ENCODE data around the gene TBC1D1.

TBC1D1 gene

GRCh38 chr4:37938208-37938607 lies 47.3 kb downstream of the TBC1D1 start:
- Histone ChIP-seq H3K4me3 (ENCODE audit: low read depth in 1 of 2, low read length in 1 of 2) (no peak overlapping the region), H3K36me3 (peaks cover 31% of the 10 kb centered on the region), H3K27ac (no peak overlapping the region), H3K4me1 (ENCODE audit: control insufficient read depth in 1 of 2, insufficient read depth in 1 of 2, low read depth in 1 of 2, low read length in 1 of 2) (no peaks in the 10 kb centered on the region), H3K27me3 (no peaks in the 10 kb centered on the region), H3K9me3 (no peaks in the 10 kb centered on the region)
- TF ChIP-seq CTCF (IDR thresholded peaks at IDR 0.05): no peak

DNA sequence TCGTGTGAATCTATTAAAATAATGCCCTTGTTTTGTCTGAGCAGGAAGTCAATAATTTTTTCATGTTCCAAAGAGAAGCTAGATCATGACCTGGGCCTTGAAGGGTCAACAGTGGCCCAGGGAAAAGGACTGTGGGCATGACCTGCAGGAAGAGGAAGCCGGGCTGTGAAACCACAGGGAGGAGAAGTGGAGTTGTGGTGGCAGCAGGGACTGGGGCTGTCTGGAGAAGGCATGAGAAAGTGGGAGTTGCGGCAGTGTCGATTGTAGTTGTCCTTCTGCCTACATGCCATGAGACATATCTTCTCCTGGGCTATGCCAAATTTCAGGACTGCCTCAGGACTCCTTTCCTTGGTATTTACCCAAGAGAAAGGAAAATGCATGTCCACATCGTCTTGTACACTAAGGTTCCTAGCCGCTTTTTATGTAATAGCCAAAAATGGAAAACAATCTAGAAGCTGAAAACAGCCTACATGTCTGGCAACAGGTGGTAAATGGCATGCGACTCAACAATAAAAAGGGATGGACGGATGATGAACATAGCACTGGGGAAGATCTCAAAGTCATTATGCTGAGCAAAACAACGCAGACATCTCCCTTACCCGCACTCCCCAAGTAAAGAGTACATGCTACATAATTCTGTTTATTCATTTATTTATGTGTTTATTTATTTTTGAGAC lies 55.8 kb downstream of the TBC1D1 start:
- H3K4me3 ChIP-seq (ENCODE audit: low read depth in 1 of 2, low read length in 1 of 2): no peak overlapping the region
- no peak for TF ChIP-seq CTCF (IDR thresholded peaks at IDR 0.05)
- H3K36me3 ChIP-seq: peaks cover 11% of the 10 kb centered on the region
- peak overlapping the region; percentile 49 for H3K27ac ChIP-seq
- peaks cover 15 to 39% of the 10 kb centered on the region in 2 experiments for H3K4me1 ChIP-seq (ENCODE audit: control insufficient read depth in 1 of 2, insufficient read depth in 1 of 2, low read depth in 1 of 2, low read length in 1 of 2)
- H3K27me3 ChIP-seq: no peaks in the 10 kb centered on the region
- H3K9me3 ChIP-seq: no peaks in the 10 kb centered on the region

- no peak overlapping the region for H3K4me3 ChIP-seq (ENCODE audit: low read depth in 1 of 2, low read length in 1 of 2)
- H3K27ac ChIP-seq: no peak overlapping the region
- H3K27me3 ChIP-seq: no peaks in the 10 kb centered on the region
- TF ChIP-seq CTCF (IDR thresholded peaks at IDR 0.05): no peak
- no peaks in the 10 kb centered on the region for H3K9me3 ChIP-seq
- H3K4me1 ChIP-seq (ENCODE audit: control insufficient read depth in 1 of 2, insufficient read depth in 1 of 2, low read depth in 1 of 2, low read length in 1 of 2): peaks cover 19 to 46% of the 10 kb centered on the region in 2 experiments
- peaks cover 27% of the 10 kb centered on the region for H3K36me3 ChIP-seq
Measured at GRCh38 chr4:37948542-37948941, 57.7 kb downstream of the TBC1D1 start.

DNA sequence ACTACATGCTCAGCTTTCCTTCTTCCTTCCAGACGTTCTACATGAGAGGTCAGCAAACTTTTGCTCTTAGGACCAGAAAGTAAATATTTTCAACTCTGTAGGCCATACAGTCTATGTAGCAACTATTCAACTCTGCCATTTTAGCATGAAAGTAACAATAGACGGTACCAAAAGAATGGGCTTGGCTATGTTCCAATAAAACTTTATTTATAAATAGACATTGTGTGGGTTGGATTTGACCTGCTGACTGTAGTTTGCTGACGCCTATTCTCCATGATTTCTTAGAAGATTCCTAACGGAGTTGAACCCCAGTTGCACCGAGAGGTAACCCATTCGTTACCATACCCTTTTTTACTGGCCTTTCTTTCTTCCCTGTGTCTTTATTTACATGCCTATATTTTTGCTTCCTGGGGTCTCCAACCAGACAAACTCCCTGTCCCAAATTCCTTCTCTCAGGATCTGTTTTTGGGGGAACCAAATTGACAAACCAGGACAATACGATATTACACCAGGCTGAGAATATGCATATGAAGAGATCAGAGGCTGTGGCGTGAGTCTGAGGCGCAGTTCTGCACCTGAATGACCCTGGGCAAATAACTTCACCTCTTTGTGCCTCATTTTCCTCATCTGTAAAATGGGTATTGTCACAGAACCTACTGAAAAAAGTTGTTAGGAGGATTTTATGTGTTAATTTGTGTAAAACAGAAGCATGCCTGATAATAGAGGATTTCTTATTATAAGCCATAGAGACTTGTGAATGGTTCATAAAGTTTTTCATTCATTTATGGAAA lies 58.9 kb downstream of the TBC1D1 start:
- Histone ChIP-seq H3K36me3 (peaks cover 27% of the 10 kb centered on the region), H3K4me1 (ENCODE audit: control insufficient read depth in 1 of 2, insufficient read depth in 1 of 2, low read depth in 1 of 2, low read length in 1 of 2) (peaks cover 19 to 46% of the 10 kb centered on the region in 2 experiments), H3K27me3 (no peaks in the 10 kb centered on the region), H3K4me3 (ENCODE audit: low read depth in 1 of 2, low read length in 1 of 2) (no peak overlapping the region), H3K9me3 (no peaks in the 10 kb centered on the region), H3K27ac (no peak overlapping the region)
- no peak for TF ChIP-seq CTCF (IDR thresholded peaks at IDR 0.05)

DNA sequence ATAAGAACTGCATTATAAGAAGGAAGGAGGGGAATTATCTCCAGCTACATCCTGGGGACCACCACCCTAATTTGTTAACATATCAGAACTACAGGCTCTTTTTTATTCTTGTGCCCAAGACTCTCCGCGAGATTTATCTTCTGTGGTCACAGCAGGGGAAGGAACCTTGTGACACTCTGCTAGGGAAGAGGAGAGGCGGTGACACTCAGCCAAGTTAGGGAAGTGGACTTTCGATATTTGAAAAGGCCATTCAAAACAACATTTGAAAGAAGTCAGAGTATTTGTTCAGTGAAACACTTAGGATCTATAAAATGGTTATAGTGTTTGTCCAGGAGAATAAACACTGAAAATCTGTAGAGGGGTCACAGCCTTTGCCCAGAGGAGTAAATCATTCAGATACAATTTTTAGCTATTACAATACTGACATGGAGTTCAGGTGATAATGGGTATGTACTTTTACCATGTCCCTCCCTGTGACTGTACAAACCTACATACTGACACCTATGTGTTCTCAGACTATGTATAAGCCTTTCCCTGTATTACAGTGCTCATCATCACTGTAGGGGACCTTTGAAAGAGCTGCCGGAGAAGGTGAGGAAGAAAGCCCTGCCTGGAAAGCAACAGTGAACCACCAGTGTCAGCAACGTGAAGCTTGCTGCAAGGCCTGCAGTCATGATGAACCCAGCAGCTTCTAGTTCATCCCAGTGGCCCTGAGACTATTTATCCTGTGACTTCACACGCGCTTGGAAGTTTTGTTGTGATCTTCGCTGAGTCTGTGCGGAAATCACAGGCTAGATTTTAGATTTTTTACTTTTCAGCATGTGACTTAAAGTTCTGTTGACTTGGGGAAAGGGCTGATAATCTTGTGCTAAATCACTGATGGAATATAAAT lies 60.8 kb downstream of the TBC1D1 start:
- Histone ChIP-seq H3K4me1 (ENCODE audit: control insufficient read depth in 1 of 2, insufficient read depth in 1 of 2, low read depth in 1 of 2, low read length in 1 of 2) (peaks cover 13 to 36% of the 10 kb centered on the region in 2 experiments), H3K27me3 (no peaks in the 10 kb centered on the region), H3K4me3 (ENCODE audit: low read depth in 1 of 2, low read length in 1 of 2) (no peak overlapping the region), H3K27ac (peak overlapping the region; percentile 69), H3K36me3 (peaks cover 30% of the 10 kb centered on the region), H3K9me3 (no peaks in the 10 kb centered on the region)
- no peak for TF ChIP-seq CTCF (IDR thresholded peaks at IDR 0.05)
